Stimulated activated CD4-positive, alpha-beta T cell treated with anti-CD3 and anti-CD28 coated beads, Interleukin-1b, Interleukin-23, amount 100 ng/mL, for 24 hours (primary cell): ENCODE data around the gene TMEM273.

Source experiments
- DNase-seq, 4 experiments: peaks; one replicate each; pipeline ENCODE4 v3.0.0-alpha.2; 2020; ENCODE audit warnings: low read depth in 4 of 4, low spot score in 1 of 4

Gene TMEM273

DNA sequence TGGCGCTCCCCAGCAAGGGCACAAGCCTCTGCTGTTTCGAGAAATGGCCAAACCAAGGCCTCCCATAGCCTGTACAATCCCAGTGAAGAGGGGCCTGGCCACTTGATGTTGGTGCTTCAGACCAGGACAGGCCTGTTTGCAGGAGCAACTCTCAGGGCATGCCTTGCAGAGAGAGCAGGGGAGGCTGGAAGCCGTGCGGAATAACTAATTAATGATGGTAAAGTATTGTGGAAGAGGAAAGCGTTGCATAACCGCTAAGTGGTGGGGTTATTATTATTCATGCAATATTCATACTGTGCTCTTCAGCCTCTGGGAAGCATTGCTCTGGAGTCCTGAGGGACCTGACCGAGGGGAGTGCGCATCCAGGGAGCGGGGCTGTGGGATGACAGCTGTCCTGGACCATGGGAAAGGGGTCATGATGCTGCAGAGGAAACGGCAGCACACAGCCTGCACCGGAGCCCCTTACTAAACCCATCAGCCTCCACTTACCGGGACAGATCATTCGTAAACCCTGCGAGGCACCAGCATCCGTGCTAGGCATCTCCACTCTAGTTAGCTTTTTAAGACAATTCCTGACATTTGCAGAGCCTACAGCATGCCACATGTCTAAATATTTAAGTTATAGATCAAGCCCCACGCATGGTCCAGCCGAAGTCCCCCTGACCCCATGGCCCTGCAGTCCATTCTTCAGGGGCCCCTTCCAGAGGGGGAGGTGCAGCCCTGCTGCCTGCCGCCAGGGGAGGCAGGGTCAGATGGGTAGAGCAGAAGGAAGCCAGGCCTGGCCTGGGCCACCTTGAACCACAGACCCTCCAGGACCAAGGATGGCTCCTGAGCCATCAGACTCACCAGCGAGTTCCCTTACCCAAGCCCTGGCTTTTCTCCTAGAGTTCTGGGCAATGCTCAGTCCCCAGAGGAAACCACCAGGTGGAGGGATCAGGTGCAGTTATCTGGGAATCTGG lies 11.6 kb downstream of the TMEM273 start:
- DNase-seq, result no peak

DNA sequence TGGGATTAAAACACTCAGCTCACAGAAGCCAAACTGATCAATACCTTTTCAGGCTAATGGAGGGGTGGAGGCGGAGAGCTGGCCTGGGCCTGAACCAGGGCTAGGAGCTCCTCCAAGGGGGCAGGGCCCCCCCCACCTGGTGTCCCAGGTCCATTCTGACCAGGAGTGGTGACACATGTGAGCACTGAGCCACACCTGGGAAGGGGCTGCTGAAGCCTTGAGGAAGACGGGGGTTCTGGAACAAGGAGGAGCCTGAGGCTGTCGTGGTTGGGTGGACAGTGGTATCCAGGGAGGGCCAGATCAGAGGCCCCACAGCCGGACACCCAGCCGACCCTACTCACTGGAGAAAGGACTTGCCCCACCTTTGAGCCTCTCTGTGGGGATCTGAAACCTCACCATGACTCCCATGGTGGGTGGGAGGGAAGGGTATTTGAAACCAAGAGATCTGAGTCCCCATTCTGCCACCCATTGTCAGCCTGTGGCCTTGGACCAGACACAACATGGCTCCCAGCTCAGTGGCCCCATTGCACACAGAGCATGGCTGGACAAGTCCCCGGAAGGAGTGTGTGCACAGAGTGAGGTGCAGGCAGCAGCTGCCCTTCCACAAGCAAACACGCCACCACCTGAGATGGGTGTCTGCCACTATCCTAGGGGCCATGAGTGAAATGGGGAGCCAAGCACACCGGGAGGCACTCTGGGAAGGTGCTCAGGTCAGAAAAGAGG lies 12.4 kb downstream of the TMEM273 start:
- DNase-seq, result no peak

DNA sequence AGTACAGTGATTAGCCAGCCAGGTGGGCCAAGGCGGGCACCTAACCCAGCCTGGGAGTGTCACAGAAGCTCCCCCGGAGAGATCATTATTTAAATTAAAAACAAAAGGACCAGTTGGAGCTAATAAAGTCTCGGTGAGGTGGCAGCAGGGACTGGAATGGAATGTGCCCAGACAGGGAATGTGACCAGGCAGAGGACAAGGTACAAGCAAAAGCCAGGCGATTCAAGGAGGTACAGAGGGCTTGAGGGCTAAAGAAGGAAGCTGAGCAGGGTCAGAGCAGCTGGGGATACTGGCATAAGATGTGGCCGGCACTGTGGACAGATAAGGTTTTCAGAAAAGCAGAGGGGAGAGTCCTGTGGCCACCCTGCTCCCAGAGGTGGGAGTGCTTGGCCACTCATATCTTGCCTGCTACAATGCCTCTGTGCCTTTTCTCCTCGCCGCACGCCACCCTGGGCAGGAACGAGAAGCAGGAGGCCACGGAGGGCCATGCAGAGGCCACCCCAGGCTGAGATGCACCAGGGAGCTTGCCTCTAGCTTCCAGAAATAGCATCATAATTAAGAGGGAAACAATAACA lies 13.2 kb downstream of the TMEM273 start:
- no peak for DNase-seq

DNA sequence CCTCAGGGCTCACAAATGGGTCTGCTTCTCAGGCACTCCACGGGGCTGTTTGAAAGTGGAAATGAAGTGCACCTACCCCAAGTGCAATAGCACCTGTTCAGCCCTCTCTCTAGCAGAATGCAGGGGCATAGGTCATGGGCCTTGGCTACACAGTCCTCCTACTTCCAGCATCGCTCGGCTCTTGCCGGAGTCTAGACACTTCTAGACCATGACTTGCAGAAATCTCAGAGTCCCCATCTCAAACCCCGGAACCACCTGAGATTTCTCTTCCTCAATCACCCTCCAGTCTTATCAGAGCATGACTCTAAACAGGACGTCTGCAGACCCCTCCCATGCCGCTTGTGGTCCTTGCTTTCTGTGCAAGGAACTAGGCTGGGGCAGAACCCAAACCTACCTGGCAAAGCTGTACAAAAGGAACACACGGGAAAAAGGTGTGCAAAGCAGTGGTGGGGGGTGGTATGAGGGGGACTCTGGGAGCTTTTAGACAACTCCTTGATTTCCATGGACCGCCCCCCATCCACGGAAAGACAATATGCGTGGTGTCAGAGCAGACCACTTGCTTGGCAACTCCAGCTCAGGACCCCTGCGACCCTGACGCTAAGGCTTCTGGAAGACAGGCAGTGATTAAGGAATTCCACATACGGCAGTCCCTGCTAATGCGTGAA lies 13.8 kb downstream of the TMEM273 start:
- DNase-seq, result no peak

DNA sequence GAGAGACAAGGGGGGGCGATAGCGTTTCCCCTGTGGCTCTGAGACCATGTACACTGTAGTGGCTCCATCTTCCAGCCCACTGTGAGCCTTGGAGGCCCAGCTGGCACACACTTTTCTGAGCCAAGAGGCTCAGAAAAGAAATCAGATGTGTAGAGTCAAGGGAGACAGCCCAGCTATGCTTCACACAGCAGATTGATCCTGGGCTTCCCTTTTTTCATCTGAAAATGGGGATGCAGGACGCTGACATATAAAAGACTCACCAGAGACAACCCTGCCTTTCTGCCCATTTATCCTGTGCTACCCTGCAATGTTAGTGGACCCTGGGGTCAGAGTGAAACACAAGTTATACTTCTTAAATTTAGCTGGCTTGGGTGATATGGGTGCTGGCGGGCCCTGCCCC lies 14.3 kb downstream of the TMEM273 start:
- DNase-seq, result no peak

DNA sequence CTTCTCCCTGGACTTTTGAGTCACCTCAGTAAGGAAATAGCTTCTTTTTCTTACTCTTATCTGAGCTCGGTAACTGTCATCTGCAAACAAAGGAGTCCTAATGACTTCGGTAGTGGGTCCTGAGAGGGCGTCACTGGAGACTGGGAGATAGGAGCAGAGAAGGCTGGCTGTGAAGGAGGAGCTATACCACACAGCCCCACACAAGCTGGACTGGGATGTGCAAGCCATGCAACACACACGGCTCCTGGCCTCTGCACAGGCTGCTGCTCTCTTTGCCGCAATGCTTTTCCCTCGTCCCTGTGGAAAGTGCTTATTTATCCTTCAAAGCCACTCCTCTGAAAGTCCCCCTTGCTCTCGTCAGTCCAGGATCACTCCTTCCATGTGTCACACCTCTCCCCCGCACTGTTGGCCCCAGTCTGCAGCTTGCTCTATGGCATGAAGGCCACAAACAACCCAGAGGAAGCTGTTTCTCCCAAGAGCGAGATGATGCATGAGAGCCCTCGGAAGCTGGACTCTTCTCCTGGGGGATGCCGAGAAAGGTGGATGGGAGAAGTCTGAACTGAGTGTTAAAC lies 14.9 kb downstream of the TMEM273 start:
- DNase-seq, result no peak

DNA sequence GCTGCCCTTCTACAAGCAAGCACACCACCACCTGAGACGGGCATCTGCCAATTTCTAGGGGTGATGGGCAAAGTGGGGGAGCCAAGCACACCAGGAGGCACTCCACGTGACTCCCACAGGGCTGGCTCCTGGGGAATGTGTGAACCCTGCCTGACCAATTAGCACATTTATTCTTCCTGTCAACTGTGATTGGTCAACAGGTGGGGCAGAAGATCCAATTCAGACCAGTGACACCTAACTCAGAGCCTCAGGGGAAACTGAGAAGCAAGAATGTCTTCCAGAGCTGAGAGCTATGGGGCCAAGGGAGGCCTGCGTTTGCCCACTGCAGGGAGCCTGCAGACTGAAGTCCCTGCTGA lies 15.4 kb downstream of the TMEM273 start:
- no peak for DNase-seq

DNA sequence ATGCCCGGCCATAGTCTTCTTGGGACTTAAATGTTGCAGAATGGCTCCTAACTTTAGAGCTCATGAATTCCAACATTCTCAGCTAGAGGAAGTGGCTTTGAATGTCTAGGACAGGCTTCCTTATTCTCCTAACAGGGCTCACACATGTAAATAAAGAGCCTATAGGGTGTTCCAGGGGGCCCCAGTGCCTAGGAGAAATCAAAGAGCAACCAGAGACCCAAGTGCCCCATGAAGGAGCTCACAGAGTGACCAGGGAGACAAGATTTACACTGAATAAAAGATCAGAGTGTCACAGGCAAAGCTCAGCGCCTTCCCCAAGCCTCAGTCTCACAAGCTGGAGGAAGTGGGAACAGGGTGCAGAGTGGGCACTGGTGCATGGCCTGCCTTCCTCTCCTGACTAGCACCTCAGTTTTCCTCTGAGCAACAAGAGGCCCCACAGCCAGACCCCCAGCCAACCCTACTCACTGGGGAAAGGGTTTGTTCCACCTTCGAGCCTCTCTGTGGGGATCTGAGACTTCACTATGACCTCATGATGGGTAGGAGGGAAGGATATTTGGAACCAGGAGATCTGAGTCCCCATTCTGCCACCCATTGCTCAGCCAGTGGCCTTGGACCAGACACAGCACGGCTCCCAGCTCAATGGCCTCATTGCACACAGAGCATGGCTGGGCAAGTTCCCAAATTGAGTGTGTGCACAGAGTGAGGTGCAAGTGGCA lies 16.0 kb downstream of the TMEM273 start:
- no peak for DNase-seq

DNA sequence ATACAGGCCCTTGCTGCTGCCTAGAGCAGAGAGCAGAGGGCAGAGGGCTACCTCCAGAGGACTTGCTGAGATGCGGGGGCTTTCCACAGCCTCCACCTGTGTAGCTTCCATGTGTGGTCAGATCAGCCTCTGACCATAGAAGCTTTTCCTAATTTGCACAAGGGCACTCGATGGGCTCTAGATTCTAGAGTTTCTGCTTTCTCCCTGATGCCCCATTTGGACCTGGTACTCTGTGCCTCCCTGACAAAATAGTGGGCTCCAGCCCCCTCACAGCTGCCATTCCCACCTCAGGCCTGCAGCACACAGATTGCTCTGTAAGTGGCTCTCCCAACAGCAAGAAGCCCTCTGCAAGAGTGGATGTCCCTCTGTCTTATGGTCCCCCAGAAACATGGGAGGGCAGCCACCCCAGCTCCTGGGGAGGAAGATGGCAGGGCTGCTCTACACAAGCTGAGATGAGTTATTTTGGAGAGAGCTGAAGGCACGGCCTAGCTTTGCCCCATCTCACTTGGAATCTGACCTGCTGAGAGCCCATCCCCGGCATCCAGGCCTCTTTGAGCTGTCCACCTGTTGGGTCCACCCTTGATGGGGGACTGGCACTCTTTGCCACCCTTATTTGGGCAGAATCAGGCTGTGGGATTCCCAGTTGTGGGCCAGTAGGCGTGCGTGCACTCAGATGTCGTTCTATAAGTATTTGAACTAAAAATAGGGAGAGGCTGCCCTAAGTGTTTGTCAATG lies 16.7 kb downstream of the TMEM273 start:
- no peak for DNase-seq

DNA sequence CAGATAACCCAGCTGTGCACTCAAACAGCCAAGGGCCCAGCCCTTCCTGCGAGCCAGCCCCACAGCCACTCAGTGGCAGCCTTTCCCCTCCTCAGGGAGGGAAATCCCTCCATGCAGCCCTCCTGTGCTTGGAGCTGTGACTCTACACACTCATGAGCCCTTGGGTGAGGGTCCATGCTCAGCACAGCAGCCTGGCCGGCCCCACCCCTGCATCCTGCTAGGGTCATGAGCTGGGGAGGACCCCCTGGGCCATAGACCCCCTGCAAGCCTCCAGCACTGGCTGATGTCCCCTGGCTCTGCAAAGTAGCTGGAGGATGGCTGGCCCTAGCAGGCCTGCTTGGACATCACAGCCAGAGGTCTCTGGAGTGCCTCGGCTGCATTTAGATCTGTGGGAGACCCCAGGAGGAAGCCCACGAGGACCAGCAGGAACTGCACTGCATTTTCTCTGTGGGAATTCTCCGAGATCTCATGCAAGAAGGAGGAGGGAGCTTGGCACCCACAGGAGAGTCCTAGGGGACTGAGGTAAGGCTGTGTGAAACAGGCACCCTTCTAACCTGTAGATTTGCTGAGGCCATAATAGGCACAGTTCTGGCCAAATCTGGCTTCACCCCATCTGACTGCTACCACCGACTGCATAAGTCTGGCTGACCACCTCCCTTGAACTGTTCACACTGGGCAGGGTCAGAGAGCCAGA lies 17.4 kb downstream of the TMEM273 start:
- no peak for DNase-seq

DNA sequence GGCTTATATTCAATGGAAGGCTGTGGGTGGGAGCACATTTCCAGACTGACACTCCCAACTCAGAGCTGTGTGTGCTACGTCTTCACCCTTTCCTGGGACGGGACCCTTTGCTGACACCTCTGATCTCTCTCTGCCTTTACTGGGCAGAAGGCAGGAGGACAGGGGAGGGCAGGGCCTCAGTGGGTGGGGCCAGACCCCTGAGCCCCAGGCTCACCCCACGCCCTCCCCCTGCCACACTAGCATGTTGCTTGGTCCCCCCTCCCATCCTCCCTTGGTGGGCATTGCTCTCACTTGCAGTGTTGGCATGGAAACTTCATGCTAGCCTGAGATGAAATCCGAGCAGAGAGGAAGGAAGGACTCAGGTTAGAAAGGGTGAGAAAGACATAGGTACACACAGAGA lies 18.4 kb downstream of the TMEM273 start:
- no peak for DNase-seq

DNA sequence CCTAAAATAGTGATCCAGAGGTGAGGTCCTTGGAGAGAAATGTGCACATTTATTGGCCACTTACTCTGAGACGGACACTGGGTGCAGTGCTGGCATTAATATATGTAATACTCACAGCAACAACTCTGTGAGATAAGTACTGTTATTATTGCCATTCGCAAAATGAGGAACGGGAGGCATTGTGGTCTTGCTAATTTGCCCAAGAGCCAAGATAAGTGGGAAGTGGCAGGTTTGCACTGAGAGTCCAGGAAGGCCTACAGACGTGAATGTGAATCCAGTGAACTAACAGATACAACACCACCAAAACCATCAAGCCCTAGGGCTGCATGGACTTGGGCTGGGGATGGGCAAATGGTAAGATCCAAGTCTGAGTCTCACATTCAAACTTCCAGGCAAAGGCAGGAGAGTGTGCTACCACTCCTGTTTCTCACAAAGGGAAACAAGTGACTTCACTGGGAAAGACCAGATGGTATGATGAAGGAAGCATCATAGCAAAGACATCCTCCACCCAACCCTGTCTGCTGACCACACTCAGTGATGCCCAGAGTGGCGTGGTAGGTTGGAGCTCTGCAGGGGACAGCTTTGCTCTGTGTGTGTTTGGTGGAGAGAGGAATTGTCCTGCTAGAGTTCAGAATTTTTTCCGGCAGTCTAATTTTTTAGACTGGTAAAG lies 19.2 kb downstream of the TMEM273 start:
- DNase-seq, result no peak

DNA sequence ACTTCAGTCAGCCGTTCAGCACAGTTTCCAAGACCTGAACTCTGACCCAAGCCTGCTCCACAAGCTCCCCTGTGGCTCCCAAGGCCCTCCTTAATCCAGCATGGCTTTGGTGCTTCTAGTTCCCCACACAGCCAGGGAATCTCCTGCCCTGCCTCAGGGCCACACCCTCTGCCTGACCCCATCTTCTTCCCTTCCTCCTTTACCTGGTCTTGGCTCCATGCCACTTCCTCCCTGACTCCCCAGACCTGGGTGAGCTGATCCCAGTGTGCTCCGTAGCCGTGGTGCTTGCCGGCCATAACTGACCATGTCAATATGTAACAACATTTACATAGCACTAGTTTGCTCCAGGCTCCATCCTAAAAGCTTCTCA lies 20.0 kb downstream of the TMEM273 start:
- no peak for DNase-seq

DNA sequence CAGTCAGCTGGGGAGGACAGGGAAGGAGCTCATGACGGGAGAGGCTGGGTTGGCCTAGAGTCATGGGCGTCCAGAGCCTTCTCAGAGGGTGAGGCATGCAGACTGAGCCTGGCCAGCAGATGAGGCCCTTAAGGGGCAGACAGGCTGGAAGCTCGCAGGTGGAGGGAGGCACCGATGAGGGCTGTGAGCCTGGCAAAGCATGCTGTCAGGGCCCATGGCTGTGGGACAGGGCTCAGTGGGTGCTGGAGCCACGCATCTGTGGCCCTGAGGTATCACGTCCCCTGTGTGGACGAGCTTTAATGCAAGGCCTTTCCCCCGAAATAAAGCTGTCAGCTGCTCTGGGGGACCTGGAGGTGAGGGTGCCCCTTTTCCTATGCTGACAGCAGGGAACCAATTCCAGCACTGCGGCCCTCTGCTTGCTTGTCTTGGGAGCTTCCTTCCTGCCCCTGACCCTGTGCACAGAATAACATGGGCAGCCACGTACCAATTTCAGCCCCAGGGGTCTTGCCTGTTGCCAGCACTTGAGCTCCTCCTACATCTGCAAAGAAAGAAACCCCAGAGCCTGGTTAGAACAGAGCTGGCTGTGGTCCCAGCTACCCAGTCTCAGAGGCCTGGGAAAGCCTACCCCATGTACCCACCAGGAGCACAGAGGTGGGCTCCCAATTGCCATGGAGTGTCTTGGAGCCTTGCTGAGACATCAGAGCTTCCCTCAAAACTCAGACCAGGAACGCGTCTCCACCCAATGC lies 20.6 kb downstream of the TMEM273 start:
- no peak for DNase-seq

DNA sequence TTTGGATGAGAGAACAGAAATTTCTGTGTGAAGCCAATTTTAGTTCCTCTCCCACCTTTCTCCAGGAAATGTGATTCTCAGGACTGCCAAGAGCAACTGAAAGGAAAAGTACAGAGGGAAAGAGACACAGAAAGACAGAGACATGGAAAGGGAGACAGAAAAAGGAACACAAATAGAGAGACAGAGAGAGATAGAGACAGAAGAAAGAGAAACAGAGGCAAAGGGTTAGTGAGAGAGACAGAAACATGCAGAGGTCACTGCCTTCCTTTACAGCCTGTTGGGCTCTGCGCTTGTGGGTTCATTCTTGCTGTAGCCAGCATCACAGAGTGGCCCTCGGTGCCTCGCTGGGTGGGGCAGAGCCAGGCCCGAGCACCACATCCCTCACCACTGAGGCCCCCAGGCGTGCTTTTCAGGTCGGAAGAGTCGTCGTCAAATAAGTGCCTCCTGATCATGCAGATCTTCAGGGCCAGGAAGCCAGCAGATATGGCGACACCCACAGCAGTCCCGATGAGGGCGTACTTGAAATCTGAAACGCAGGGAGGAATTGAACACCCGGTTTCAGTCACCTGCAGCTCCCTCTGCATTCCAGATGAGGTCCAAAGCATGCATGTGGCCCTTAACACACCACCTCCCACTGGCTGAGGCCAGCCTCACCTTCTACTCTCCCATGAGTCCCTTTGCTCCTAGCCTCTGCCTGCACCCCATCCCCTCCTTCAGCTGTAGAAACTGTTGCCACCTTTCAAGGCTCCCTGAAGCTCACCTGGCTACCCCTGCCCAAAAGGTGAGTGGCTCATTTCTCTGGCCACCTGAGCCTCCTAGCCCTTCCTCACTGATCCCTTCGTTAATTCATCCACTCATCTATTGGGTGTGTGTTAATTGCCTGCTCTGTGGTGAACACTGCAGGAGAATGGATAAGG lies 21.4 kb downstream of the TMEM273 start:
- DNase-seq, result no peak

DNA sequence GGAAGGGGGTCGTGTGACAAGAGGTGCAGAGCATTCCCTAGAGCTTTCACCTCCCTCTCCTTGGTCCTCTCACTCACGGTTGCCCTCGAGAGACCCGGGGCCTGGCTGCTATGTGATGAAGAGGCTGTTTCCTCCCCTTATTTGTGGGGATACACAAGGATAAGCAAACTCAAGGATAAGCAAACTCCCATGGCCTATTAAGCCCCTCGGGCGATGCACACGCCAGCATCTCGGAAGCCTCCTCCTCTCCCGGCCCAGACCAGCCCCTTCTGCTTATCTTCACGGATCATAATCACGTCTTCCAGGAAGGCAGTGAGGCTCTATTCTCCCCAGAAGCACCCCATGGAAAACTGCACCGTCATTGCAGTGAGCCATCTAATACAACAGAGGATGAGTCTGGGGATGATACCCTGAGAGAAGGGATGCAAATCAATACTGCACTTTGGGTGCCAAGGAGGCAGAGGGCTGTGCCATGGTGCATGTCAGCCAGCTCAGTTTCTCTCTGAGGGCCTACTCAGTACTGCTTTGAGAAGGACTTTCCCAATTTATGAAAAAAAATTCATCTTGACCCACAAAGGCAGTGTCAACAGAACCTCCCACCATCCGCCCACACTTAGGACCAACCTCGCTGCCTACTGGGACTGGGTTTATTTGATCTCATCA lies 22.2 kb downstream of the TMEM273 start:
- DNase-seq, result no peak

DNA sequence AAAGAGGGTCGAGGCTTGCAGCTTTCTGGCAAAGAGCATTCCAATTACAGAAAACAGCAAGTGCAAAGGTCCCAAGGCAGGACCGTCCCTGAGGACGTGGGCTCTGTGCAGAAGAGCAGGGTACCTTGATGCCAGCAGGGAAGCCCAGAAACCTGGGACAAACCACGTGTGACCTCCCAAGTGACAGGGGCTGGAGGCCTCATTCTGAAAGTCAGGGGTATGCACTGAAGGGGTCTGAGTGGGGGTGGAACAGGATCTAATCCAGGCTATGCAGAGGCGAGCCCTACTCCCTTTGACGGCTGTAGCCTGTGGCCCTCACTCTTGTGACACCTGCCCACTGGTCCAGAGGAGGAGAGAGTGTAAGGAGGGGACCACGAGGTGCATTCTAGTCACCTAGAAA lies 22.9 kb downstream of the TMEM273 start:
- no peak for DNase-seq
